Measurements from ENCODE around the gene PDGFD. TPM values are rescaled to one million over a fixed set of nuclear protein-coding genes. Genes with fewer than 3 reads are reported as not detected.

PDGFD gene
- total RNA-seq, 1 donor from 2014 or later = 0.49 TPM

DNA sequence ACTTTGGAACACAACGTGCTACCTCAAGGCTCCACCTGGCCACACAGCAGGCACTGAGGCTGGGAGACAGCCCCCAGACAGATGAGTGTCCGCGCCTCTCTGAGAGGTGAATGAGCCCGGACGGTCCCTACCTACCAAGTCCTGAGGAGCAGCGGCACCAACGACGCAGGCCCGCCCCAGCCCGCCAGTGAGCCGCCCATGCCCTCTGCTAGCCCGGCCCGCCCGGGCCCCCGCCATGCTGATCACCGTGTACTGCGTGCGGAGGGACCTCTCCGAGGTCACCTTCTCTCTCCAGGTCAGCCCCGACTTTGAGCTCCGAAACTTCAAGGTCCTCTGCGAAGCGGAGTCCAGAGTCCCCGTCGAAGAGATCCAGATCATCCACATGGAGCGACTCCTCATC, 127.4 kb downstream of the PDGFD start, which contains the start of gene DDI1:
DDI1 (plus strand) TSS at position 53 of the 400 bp plus-strand sequence; CDS start at position 236, 183 bp downstream.
- Mint-ChIP-seq H3K4me1 (ENCODE audit: low read depth, unreplicated experiment) (no peaks in the 10 kb centered on the region), H3K27ac (ENCODE audit: unreplicated experiment) (no peak within 1 kb of the TSS), H3K9me3 (ENCODE audit: unreplicated experiment) (peaks cover 6% of the 10 kb centered on the region), H3K4me3 (ENCODE audit: unreplicated experiment) (no peak within 1 kb of the TSS), H3K27me3 (ENCODE audit: unreplicated experiment) (peaks cover 4% of the 10 kb centered on the region), H3K36me3 (ENCODE audit: unreplicated experiment) (no peaks in the 10 kb centered on the region)
- TF ChIP-seq, protein P1, sequence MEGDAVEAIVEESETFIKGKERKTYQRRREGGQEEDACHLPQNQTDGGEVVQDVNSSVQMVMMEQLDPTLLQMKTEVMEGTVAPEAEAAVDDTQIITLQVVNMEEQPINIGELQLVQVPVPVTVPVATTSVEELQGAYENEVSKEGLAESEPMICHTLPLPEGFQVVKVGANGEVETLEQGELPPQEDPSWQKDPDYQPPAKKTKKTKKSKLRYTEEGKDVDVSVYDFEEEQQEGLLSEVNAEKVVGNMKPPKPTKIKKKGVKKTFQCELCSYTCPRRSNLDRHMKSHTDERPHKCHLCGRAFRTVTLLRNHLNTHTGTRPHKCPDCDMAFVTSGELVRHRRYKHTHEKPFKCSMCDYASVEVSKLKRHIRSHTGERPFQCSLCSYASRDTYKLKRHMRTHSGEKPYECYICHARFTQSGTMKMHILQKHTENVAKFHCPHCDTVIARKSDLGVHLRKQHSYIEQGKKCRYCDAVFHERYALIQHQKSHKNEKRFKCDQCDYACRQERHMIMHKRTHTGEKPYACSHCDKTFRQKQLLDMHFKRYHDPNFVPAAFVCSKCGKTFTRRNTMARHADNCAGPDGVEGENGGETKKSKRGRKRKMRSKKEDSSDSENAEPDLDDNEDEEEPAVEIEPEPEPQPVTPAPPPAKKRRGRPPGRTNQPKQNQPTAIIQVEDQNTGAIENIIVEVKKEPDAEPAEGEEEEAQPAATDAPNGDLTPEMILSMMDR (IDR thresholded peaks at IDR 0.05; ENCODE audit: partially characterized antibody, unreplicated experiment) = no peak
- DNase-seq = no peak

DNA sequence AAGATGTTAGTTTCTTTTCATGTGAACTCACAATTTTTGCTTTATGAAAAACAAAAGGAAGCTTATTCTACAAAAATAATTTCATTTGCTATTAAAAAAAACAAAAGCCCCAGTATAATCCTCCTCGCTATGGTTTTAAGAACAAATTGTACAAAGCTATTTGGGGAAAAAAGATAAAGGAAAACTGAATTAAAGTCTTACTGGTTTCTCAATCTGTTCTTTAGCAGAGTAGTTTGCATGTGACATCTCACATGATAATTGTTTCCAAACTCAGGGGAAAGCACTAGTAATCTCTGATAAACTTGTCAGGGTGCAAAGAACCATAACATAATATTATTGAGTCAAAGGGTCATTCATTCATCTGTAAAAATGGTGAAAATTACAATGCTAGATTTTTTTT, 130.4 kb downstream of the PDGFD start:
- H3K9me3 Mint-ChIP-seq (ENCODE audit: unreplicated experiment) = peaks cover 6% of the 10 kb centered on the region
- H3K4me3 Mint-ChIP-seq (ENCODE audit: unreplicated experiment) = no peak overlapping the region
- TF ChIP-seq, protein P1 (IDR thresholded peaks at IDR 0.05; ENCODE audit: partially characterized antibody, unreplicated experiment) = no peak
- no peak overlapping the region for H3K27ac Mint-ChIP-seq (ENCODE audit: unreplicated experiment)
- H3K27me3 Mint-ChIP-seq (ENCODE audit: unreplicated experiment) = peaks cover 4% of the 10 kb centered on the region
- H3K36me3 Mint-ChIP-seq (ENCODE audit: unreplicated experiment) = no peaks in the 10 kb centered on the region
- DNase-seq = no peak
- H3K4me1 Mint-ChIP-seq (ENCODE audit: low read depth, unreplicated experiment) = peaks cover 3% of the 10 kb centered on the region

DNA sequence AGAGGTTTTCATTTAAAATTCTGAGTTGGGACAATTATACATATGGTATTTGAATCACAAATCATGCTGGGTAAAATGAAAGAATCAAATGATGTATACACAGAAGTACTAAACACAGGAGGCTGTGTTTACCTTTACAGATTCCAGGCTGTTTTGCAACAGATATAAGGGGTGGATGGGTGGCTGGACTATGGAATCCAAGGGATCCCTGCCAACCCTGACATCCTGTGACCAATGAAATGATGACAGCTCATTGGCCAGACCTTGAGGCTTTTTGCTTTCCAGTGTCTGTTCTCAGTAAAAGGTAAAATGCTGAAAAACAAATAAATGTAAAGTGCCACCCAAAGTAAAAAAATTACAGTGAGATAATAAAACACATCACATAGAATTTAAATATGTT, 130.8 kb downstream of the PDGFD start:
- Mint-ChIP-seq H3K4me3 (ENCODE audit: unreplicated experiment) (no peak overlapping the region), H3K9me3 (ENCODE audit: unreplicated experiment) (peaks cover 6% of the 10 kb centered on the region), H3K27me3 (ENCODE audit: unreplicated experiment) (peaks cover 4% of the 10 kb centered on the region), H3K27ac (ENCODE audit: unreplicated experiment) (no peak overlapping the region), H3K36me3 (ENCODE audit: unreplicated experiment) (no peaks in the 10 kb centered on the region), H3K4me1 (ENCODE audit: low read depth, unreplicated experiment) (peaks cover 3% of the 10 kb centered on the region)
- TF ChIP-seq, protein P1 (IDR thresholded peaks at IDR 0.05; ENCODE audit: partially characterized antibody, unreplicated experiment) = no peak
- no peak for DNase-seq

DNA sequence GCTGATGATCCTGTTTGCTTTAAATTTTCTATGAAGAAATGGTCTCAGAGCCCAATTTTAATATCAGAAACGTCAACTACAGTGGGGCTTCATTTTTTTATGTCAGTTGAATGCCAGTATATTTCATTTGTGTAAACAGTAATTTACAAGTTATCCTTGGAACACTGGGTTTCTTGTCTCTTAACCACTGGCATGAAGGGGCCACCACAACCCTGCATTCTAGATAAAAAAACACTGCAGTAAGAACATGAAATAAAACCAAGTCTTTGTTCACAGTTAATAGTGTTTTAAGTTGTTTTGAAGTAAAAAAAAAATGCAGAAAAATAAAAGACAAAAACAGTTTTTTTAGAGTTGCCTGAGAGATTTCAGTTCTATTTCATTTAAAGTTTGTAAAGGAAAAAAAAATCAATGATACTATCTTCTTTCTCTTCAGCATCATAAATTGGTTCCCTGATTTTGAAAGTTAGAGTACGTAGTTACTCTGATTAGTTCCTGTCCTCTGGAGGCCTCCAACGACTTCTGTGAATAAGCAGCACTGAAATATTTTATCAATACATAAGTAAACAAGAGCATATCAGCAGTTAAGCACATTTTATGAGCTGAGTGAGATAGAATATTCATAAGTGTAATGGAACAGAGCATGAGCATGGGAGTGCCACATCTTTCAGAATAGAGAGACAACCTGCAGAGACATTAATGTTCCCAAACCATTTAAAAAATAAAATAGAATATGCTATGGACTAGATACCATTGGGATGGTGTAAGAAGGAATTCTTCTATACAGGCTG, 135.3 kb downstream of the PDGFD start:
- no peaks in the 10 kb centered on the region for H3K27me3 Mint-ChIP-seq (ENCODE audit: unreplicated experiment)
- H3K36me3 Mint-ChIP-seq (ENCODE audit: unreplicated experiment) = no peaks in the 10 kb centered on the region
- H3K4me3 Mint-ChIP-seq (ENCODE audit: unreplicated experiment) = no peak overlapping the region
- peaks cover 3% of the 10 kb centered on the region for H3K4me1 Mint-ChIP-seq (ENCODE audit: low read depth, unreplicated experiment)
- TF ChIP-seq, protein P1 (IDR thresholded peaks at IDR 0.05; ENCODE audit: partially characterized antibody, unreplicated experiment) = no peak
- H3K27ac Mint-ChIP-seq (ENCODE audit: unreplicated experiment) = no peak overlapping the region
- no peak for DNase-seq
- no peaks in the 10 kb centered on the region for H3K9me3 Mint-ChIP-seq (ENCODE audit: unreplicated experiment)

DNA sequence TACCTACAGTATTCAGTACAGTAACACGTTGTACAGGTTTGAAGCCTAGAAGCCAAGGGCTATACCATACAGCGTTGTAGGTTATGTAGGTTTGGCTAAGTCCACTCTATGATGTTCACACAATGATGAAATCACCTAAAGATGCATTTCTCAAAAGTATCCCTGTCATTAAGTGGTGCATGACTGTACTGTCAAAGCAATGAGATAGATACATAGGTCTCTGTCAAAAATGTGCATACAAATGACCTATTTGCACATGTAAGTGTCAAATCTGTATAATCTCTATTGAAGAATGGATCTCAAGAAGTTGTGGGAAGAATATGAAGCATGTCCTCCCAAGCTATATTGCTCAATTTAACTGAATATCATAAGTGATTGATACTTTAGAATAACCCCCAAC, 139.4 kb downstream of the PDGFD start:
- H3K9me3 Mint-ChIP-seq (ENCODE audit: unreplicated experiment) = no peaks in the 10 kb centered on the region
- no peak overlapping the region for H3K4me3 Mint-ChIP-seq (ENCODE audit: unreplicated experiment)
- DNase-seq = no peak
- no peaks in the 10 kb centered on the region for H3K36me3 Mint-ChIP-seq (ENCODE audit: unreplicated experiment)
- TF ChIP-seq, protein P1 (IDR thresholded peaks at IDR 0.05; ENCODE audit: partially characterized antibody, unreplicated experiment) = no peak
- H3K27ac Mint-ChIP-seq (ENCODE audit: unreplicated experiment) = no peak overlapping the region
- peaks cover 3% of the 10 kb centered on the region for H3K4me1 Mint-ChIP-seq (ENCODE audit: low read depth, unreplicated experiment)
- H3K27me3 Mint-ChIP-seq (ENCODE audit: unreplicated experiment) = no peaks in the 10 kb centered on the region
